SK-N-SH (cell line): ENCODE data around the gene CTSO. TPM values are rescaled to one million over a fixed set of nuclear protein-coding genes. Genes with fewer than 3 reads are reported as not detected.

Experiments
- CTCF ChIA-PET: fragments of 300-600, 350-600 bp; formaldehyde crosslinking; extraction: SDS; loops from one replicate; lab custom pipeline; 2021; lab: Yijun Ruan, JAX
- POLR2A ChIA-PET: fragments of 350-600 bp; sonication (Branson Sonifier 250); formaldehyde crosslinking; extraction: SDS; loops from one replicate; lab custom pipeline; 2020; ENCODE audit warnings: antibody characterized with exemption, inconsistent platforms; lab: Yijun Ruan, JAX
- DNase-seq: peaks from one replicate; pipeline ENCODE4 v3.0.0; 2012
- H2AFZ ChIP-seq: fragments of 200-600 bp; sonication (generic); 2 replicates; pipeline ENCODE4 v1.8.1; 2016; ENCODE audit warnings: antibody characterized with exemption, mild to moderate bottlenecking, low read depth
- H3F3A ChIP-seq: fragments of 200-600 bp; sonication (generic); replicated peaks from 2 replicates; pipeline ENCODE3; 2016; ENCODE audit warnings: antibody characterized with exemption, mild to moderate bottlenecking; ENCODE audit not compliant: insufficient read depth
- H3K27ac ChIP-seq, 2 experiments: fragments of 200-500 bp in 1 of 2; fragments of 200-600 bp in 1 of 2; sonication (Bioruptor generic) in 1 of 2; sonication (generic), shearing (Covaris generic) in 1 of 2; 2 replicates each; pipeline versions ENCODE4 v1.5.1 to v1.6.1; 2014 to 2016; ENCODE audit warnings: low read depth in 2 of 2, inconsistent platforms in 1 of 2, low read length in 1 of 2, mild to moderate bottlenecking in 1 of 2, mixed read lengths in 1 of 2
- H3K27me3 ChIP-seq: fragments of 200-600 bp; sonication (generic), shearing (Covaris generic); 2 replicates; pipeline ENCODE4 v1.6.1; 2016; ENCODE audit warnings: mixed run types; ENCODE audit not compliant: insufficient read depth
- H3K36me3 ChIP-seq, 2 experiments: fragments of 200-500 bp in 1 of 2; fragments of 200-600 bp in 1 of 2; sonication (Bioruptor generic) in 1 of 2; sonication (generic) in 1 of 2; replicated peaks in 1 of 2; 2 replicates each; pipeline versions ENCODE3 to v1.5.1; 2014 to 2016; ENCODE audit warnings: low read length in 1 of 2, mild to moderate bottlenecking in 1 of 2; ENCODE audit not compliant: insufficient read depth in 2 of 2, control insufficient read depth in 1 of 2
- H3K4me1 ChIP-seq, 2 experiments: fragments of 200-500 bp in 1 of 2; fragments of 200-600 bp in 1 of 2; sonication (Bioruptor generic) in 1 of 2; sonication (generic), shearing (Covaris generic) in 1 of 2; 2 replicates each; pipeline versions ENCODE4 v1.5.1 to v1.6.1; 2014 to 2016; ENCODE audit warnings: low read depth in 1 of 2, low read length in 1 of 2, mixed run types in 1 of 2; ENCODE audit not compliant: insufficient read depth in 2 of 2, control insufficient read depth in 1 of 2
- H3K4me2 ChIP-seq: fragments of 200-600 bp; sonication (generic), shearing (Covaris generic); 2 replicates; pipeline ENCODE4 v1.6.1; 2017; ENCODE audit warnings: mixed run types
- H3K4me3 ChIP-seq, 2 experiments: fragments of 200-500 bp in 1 of 2; fragments of 200-600 bp in 1 of 2; sonication (Bioruptor generic) in 1 of 2; sonication (generic), shearing (Covaris generic) in 1 of 2; 2 replicates each; pipeline versions ENCODE4 v1.5.1 to v1.8.1; 2014 to 2016; ENCODE audit warnings: low read depth in 2 of 2, inconsistent platforms in 1 of 2, low read length in 1 of 2, mild to moderate bottlenecking in 1 of 2, mixed read lengths in 1 of 2, moderate library complexity in 1 of 2
- H3K79me2 ChIP-seq: fragments of 200-600 bp; sonication (generic); 2 replicates; pipeline ENCODE4 v1.8.1; 2017; ENCODE audit warnings: mild to moderate bottlenecking; ENCODE audit not compliant: insufficient read depth
- H3K9ac ChIP-seq: fragments of 200-600 bp; sonication (generic); 2 replicates; pipeline ENCODE4 v1.6.1; 2017; ENCODE audit warnings: mixed run types
- H3K9me2 ChIP-seq: fragments of 200-600 bp; sonication (generic); 2 replicates; pipeline ENCODE4 v1.6.1; 2017; ENCODE audit warnings: mixed run types
- H3K9me3 ChIP-seq: fragments of 200-600 bp; sonication (generic); 2 replicates; pipeline ENCODE4 v1.6.1; 2017; ENCODE audit warnings: mixed run types, mild to moderate bottlenecking, moderate library complexity
- H4K20me1 ChIP-seq: fragments of 200-600 bp; sonication (generic); 2 replicates; pipeline ENCODE4 v1.6.1; 2017; ENCODE audit warnings: mild to moderate bottlenecking, mixed run types; ENCODE audit not compliant: insufficient read depth
- ELF1 ChIP-seq: IDR thresholded peaks from 2 replicates; pipeline ENCODE4 v1.4.0; 2012
- EP300 ChIP-seq, 2 experiments: IDR thresholded peaks; 2 replicates each; pipeline versions ENCODE4 v1.4.0 to v1.6.1; 2012; ENCODE audit warnings: borderline replicate concordance in 1 of 2, low read depth in 1 of 2, low read length in 1 of 2
- EZH2phosphoT487 ChIP-seq: fragments of 200-600 bp; sonication (generic); IDR thresholded peaks from 2 replicates; pipeline ENCODE4 v1.6.1; 2017; ENCODE audit warnings: low read depth, mixed run types, mild to moderate bottlenecking, antibody characterized with exemption, moderate library complexity, borderline replicate concordance
- FOSL2 ChIP-seq: IDR thresholded peaks from 2 replicates; pipeline ENCODE4 v1.4.0; 2012; ENCODE audit warnings: low read depth, mild to moderate bottlenecking, moderate library complexity, borderline replicate concordance
- MAX ChIP-seq: IDR thresholded peaks from 2 replicates; pipeline ENCODE4 v1.4.0; 2012; ENCODE audit warnings: low read depth
- NFIC ChIP-seq: IDR thresholded peaks from 2 replicates; pipeline ENCODE4 v1.4.0; 2012; ENCODE audit warnings: borderline replicate concordance
- NRF1 ChIP-seq: IDR thresholded peaks from 2 replicates; pipeline ENCODE4 v1.6.1; 2012; ENCODE audit warnings: low read depth, mild to moderate bottlenecking, low read length
- POLR2AphosphoS5 ChIP-seq: IDR thresholded peaks from 2 replicates; pipeline ENCODE4 v1.6.1; 2012; ENCODE audit warnings: low read depth, low read length
- RAD21 ChIP-seq: IDR thresholded peaks from 2 replicates; pipeline ENCODE4 v1.6.1; 2012; ENCODE audit warnings: mild to moderate bottlenecking, low read length
- RCOR1 ChIP-seq: fragments of 150-350 bp; IDR thresholded peaks from 2 replicates; pipeline ENCODE4 v1.6.1; 2017; ENCODE audit warnings: antibody characterized with exemption, low read length
- SMC3 ChIP-seq: IDR thresholded peaks from 2 replicates; pipeline ENCODE4 v1.6.1; 2012; ENCODE audit warnings: low read depth, low read length, improper control_type of control experiment
- YY1 ChIP-seq: IDR thresholded peaks from 2 replicates; pipeline ENCODE4 v1.4.0; 2012; ENCODE audit warnings: low read depth, mild to moderate bottlenecking
- WGBS: methylation state at CpG from one replicate; pipeline ENCODE4 v1.1.6; 2017; ENCODE audit warnings: low lambda C conversion rate; 5-methylcytosine and 5-hydroxymethylcytosine counted together
- polyA plus RNA-seq, 3 experiments: library from polyadenylated mRNA; depleted of rRNA; stranded (reverse); fragments of >200 nt; gene quantifications; 2 replicates each; pipeline ENCODE4 v1.2.3, GENCODE V29; 2012
- TF ChIP-seq, protein P1 (sequence below): fragments of 200-600 bp; sonication (generic); IDR thresholded peaks from 2 replicates; pipeline ENCODE4 v1.6.1; 2017; ENCODE audit warnings: antibody characterized with exemption, mild to moderate bottlenecking, moderate library complexity

Gene CTSO
- polyA plus RNA-seq, 1 of the 3 experiments (the other 2 are of a cell fraction): 3.3 TPM

DNA sequence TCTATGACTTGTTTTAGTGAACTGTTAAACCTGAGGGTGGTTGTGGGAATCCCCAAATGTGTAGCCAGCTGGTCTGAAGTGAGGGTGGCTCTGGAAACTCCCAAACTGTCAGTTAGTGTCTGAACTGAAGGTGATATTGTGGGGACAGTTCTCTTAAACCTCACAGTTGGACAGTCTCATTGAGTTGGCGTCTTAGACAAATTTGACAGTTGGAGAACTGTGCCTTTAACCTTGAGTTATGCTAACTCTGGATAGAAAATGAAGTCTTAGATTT lies 20.7 kb upstream of the CTSO start (continued):
- TF ChIP-seq, protein P1, sequence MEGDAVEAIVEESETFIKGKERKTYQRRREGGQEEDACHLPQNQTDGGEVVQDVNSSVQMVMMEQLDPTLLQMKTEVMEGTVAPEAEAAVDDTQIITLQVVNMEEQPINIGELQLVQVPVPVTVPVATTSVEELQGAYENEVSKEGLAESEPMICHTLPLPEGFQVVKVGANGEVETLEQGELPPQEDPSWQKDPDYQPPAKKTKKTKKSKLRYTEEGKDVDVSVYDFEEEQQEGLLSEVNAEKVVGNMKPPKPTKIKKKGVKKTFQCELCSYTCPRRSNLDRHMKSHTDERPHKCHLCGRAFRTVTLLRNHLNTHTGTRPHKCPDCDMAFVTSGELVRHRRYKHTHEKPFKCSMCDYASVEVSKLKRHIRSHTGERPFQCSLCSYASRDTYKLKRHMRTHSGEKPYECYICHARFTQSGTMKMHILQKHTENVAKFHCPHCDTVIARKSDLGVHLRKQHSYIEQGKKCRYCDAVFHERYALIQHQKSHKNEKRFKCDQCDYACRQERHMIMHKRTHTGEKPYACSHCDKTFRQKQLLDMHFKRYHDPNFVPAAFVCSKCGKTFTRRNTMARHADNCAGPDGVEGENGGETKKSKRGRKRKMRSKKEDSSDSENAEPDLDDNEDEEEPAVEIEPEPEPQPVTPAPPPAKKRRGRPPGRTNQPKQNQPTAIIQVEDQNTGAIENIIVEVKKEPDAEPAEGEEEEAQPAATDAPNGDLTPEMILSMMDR: no peak

DNA sequence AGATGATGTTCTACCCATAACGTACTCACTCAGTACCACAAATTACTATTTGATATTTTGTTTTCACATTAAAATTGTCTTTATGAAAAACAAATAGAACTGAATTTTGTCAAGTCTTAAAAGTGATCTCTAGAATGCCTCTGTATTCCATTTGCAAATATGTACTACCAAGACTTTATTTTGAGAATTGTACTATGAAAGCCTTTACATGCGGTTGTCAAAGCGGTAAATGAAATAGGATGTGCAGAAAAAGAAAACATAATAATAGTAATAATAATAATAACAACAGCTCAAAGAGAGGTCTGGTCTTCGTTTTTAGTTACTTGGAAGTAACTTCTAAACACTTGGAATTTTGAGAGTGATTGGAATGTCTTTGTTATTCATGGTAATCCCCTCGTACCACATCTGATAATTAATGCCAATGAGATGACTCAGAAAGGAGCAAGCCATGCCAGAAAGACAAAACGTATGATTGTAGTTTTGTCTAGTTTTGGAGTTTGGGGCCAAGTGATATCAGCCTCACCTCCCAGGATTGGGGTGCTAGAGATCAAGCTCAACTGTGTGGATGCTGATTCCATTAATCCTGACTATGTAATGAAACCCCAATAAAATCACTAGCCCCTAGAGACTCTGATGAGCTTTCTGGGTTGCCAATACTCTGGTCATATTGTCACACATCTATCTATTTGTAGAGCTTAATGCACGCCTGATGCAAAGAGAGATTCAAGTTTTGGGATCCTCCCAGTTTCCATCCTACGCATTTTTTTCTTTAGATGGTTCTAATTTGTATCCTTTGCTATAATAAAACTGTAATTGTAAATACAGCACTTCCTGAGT lies 20.2 kb upstream of the CTSO start:
- no peak overlapping the region for H2AFZ ChIP-seq
- H3K9me2 ChIP-seq: no peaks in the 10 kb centered on the region
- no peaks in the 10 kb centered on the region for H3F3A ChIP-seq
- H3K27ac ChIP-seq: no peak overlapping the region
- no peak overlapping the region for H3K4me3 ChIP-seq
- POLR2A ChIA-PET: no interaction called here
- whole genome bisulfite sequencing: 37% methylated on average over 8 of the region's 8 CpGs
- no peak overlapping the region for H3K4me2 ChIP-seq
- no peaks in the 10 kb centered on the region for H3K4me1 ChIP-seq
- no peaks in the 10 kb centered on the region; the same call in 1 of the 2 replicates for H3K27me3 ChIP-seq
- H3K9ac ChIP-seq: no peak overlapping the region
- no peak for TF ChIP-seq RCOR1
- TF ChIP-seq ELF1: no peak
- TF ChIP-seq EZH2phosphoT487: no peak
- TF ChIP-seq RAD21: no peak
- 0 out of 2 replicates have a peak, but pooled peaks have one; percentile 11 for TF ChIP-seq NFIC
- CTCF ChIA-PET: no interaction called here
- no peaks in the 10 kb centered on the region for H3K79me2 ChIP-seq
- no peaks in the 10 kb centered on the region for H4K20me1 ChIP-seq
- no peaks in the 10 kb centered on the region for H3K36me3 ChIP-seq
- no peaks in the 10 kb centered on the region for H3K9me3 ChIP-seq
- no peak for DNase-seq

DNA sequence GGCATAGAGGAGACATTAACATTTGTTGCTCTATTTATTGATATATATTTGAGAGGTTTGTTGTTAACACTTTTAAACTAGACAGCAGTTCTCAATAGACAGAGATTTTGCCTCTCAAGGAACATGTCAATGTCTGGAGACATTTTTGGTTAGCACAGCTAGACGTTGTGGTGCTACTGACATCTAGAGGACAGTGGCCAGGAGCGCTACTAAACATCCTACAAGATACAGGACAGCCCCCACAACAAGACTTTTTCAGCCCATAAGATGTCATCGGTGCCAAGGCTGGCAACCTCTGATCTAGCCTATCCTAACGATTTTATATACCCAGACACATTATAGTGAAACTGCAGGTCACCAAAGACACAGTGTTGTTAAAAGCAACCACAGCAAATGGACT lies 18.4 kb upstream of the CTSO start:
- H3K27me3 ChIP-seq: no peaks in the 10 kb centered on the region; the same call in 1 of the 2 replicates
- POLR2A ChIA-PET: no interaction called here
- DNase-seq: no peak
- no peak overlapping the region for H3K9ac ChIP-seq
- no peaks in the 10 kb centered on the region for H3K79me2 ChIP-seq
- no peaks in the 10 kb centered on the region for H3F3A ChIP-seq
- H3K4me1 ChIP-seq: no peaks in the 10 kb centered on the region
- no peak overlapping the region for H3K4me2 ChIP-seq
- CTCF ChIA-PET: interaction anchor here (0.9 to 1.6 kb wide), 2 partner anchors 10 to 142 kb away, joined by 3 to 4 read pairs; no protein-coding TSS in a partner anchor
- TF ChIP-seq, protein P1: peak; percentile 51
- no peak for TF ChIP-seq EZH2phosphoT487
- TF ChIP-seq RAD21: peak; percentile 54
- TF ChIP-seq POLR2AphosphoS5: no peak
- TF ChIP-seq SMC3: 0 out of 2 replicates have a peak, but pooled peaks have one; percentile 17
- no peak for TF ChIP-seq FOSL2
- no peak for TF ChIP-seq EP300 (IDR thresholded peaks at IDR 0.05; ENCODE audit: borderline replicate concordance in 1 of 2, low read depth in 1 of 2, low read length in 1 of 2)
- no peak for TF ChIP-seq NRF1
- TF ChIP-seq YY1: no peak
- TF ChIP-seq MAX: no peak
- 2% methylated on average over 4 of the region's 4 CpGs for WGBS
- H2AFZ ChIP-seq: no peak overlapping the region
- no peaks in the 10 kb centered on the region for H3K9me2 ChIP-seq
- H4K20me1 ChIP-seq: no peaks in the 10 kb centered on the region
- no peaks in the 10 kb centered on the region for H3K9me3 ChIP-seq
- H3K27ac ChIP-seq: no peak overlapping the region
- no peaks in the 10 kb centered on the region for H3K36me3 ChIP-seq
- no peak overlapping the region for H3K4me3 ChIP-seq
